ENCODE measurements around the gene ADAMTS16. TPM values are rescaled to one million over a fixed set of nuclear protein-coding genes. Genes with fewer than 3 reads are reported as not detected.

Gene ADAMTS16
- total RNA-seq, 1 experiment from 2014 or later: not detected

GRCh38 chr5:5289537-5289936, 149.4 kb downstream of the ADAMTS16 start:
- no peak overlapping the region for H2AFZ ChIP-seq (ENCODE audit: low read length)
- DNase-seq: no peak
- H3K27ac ChIP-seq (ENCODE audit: low read length): no peak overlapping the region
- H3K36me3 ChIP-seq (ENCODE audit: insufficient read depth, low read length): no peaks in the 10 kb centered on the region
- no peak overlapping the region for H3K9ac ChIP-seq (ENCODE audit: low read length)
- H3K9me2 ChIP-seq (replicated peaks; ENCODE audit: insufficient read depth, low read length): no peaks in the 10 kb centered on the region
- H4K20me1 ChIP-seq (ENCODE audit: insufficient read depth, low read depth, low read length): no peaks in the 10 kb centered on the region
- H3K27me3 ChIP-seq (ENCODE audit: low read length): no peaks in the 10 kb centered on the region
- H3K4me1 ChIP-seq (ENCODE audit: low read length): no peaks in the 10 kb centered on the region
- H3K9me3 ChIP-seq (ENCODE audit: low read length): no peaks in the 10 kb centered on the region
- no peak overlapping the region for H3K4me2 ChIP-seq (ENCODE audit: low read depth, low read length, poor library complexity, severe bottlenecking)
- no peak overlapping the region for H3K4me3 ChIP-seq (ENCODE audit: low read length)
- no peaks in the 10 kb centered on the region for H3K79me2 ChIP-seq (ENCODE audit: low read length)

DNA sequence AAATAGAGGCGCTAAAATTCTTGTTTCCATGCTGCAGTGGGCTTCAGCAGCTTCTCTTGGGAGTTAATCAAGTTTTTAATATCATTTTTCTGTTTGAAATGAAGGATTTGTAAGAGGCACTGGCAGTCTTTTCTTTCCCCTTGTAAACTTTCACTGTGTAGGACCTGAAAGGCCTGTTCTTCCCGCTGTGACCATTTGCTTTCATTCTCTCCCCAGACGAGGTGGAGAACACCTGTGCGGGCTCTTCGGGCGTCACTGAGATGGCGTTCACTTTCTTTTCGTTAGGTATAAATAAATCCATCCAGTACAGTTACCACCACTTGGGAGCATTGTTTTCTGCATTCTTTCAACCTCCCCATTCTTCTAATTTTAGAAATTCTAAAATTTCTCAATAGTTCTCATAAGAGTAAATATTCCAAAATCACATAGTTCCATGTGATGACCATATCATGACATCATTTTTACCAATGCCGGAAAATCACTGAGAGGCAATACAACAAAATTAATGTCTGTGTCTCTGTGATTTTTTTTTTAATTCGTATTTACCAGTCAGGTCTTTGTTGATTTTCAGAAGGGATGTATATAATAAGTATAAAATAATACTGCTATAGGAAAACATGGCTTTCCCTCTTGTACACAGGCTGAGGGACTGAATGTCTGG, 150.7 kb downstream of the ADAMTS16 start:
- Histone ChIP-seq H2AFZ (ENCODE audit: low read length) (no peak overlapping the region), H4K20me1 (ENCODE audit: insufficient read depth, low read depth, low read length) (no peaks in the 10 kb centered on the region), H3K79me2 (ENCODE audit: low read length) (no peaks in the 10 kb centered on the region), H3K4me1 (ENCODE audit: low read length) (no peaks in the 10 kb centered on the region), H3K36me3 (ENCODE audit: insufficient read depth, low read length) (no peaks in the 10 kb centered on the region), H3K9me2 (replicated peaks; ENCODE audit: insufficient read depth, low read length) (no peaks in the 10 kb centered on the region), H3K9ac (ENCODE audit: low read length) (no peak overlapping the region), H3K27me3 (ENCODE audit: low read length) (no peaks in the 10 kb centered on the region), H3K27ac (ENCODE audit: low read length) (no peak overlapping the region), H3K4me3 (ENCODE audit: low read length) (no peak overlapping the region), H3K9me3 (ENCODE audit: low read length) (no peaks in the 10 kb centered on the region), H3K4me2 (ENCODE audit: low read depth, low read length, poor library complexity, severe bottlenecking) (no peak overlapping the region)
- DNase-seq: no peak

GRCh38 chr5:5291357-5291756, 151.2 kb downstream of the ADAMTS16 start:
- Histone ChIP-seq H3K4me1 (ENCODE audit: low read length) (no peaks in the 10 kb centered on the region), H4K20me1 (ENCODE audit: insufficient read depth, low read depth, low read length) (no peaks in the 10 kb centered on the region), H3K4me3 (ENCODE audit: low read length) (no peak overlapping the region), H3K9me3 (ENCODE audit: low read length) (no peaks in the 10 kb centered on the region), H2AFZ (ENCODE audit: low read length) (no peak overlapping the region), H3K36me3 (ENCODE audit: insufficient read depth, low read length) (no peaks in the 10 kb centered on the region), H3K79me2 (ENCODE audit: low read length) (no peaks in the 10 kb centered on the region), H3K9ac (ENCODE audit: low read length) (no peak overlapping the region), H3K9me2 (replicated peaks; ENCODE audit: insufficient read depth, low read length) (no peaks in the 10 kb centered on the region), H3K27me3 (ENCODE audit: low read length) (no peaks in the 10 kb centered on the region), H3K4me2 (ENCODE audit: low read depth, low read length, poor library complexity, severe bottlenecking) (no peak overlapping the region), H3K27ac (ENCODE audit: low read length) (no peak overlapping the region)
- DNase-seq: no peak

DNA sequence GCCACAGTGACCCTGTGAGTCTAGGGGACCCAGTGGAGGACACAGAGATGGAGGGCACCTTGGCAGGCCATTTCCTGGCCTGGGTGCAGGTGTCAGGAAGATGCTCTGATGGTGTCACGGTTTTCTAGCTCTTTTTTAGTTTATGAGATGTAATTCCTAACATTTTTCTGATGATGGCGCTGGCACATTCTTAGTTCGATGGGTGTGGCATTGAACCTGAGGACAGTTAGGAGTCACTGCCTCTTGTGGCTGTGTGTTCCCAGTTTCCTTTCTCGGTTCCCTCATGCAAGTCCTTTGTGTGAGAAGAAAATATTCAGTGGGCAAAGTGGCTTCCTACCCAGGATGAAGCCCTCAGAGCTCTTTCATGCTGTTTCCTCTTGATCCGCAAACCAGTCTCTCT, 152.9 kb downstream of the ADAMTS16 start:
- no peaks in the 10 kb centered on the region for H3K9me3 ChIP-seq (ENCODE audit: low read length)
- H3K9ac ChIP-seq (ENCODE audit: low read length): no peak overlapping the region
- H3K4me3 ChIP-seq (ENCODE audit: low read length): no peak overlapping the region
- no peak for DNase-seq
- H3K9me2 ChIP-seq (replicated peaks; ENCODE audit: insufficient read depth, low read length): no peaks in the 10 kb centered on the region
- no peak overlapping the region for H3K27ac ChIP-seq (ENCODE audit: low read length)
- no peak overlapping the region for H3K4me2 ChIP-seq (ENCODE audit: low read depth, low read length, poor library complexity, severe bottlenecking)
- no peak overlapping the region for H2AFZ ChIP-seq (ENCODE audit: low read length)
- no peaks in the 10 kb centered on the region for H3K79me2 ChIP-seq (ENCODE audit: low read length)
- no peaks in the 10 kb centered on the region for H3K4me1 ChIP-seq (ENCODE audit: low read length)
- no peaks in the 10 kb centered on the region for H4K20me1 ChIP-seq (ENCODE audit: insufficient read depth, low read depth, low read length)
- no peaks in the 10 kb centered on the region for H3K36me3 ChIP-seq (ENCODE audit: insufficient read depth, low read length)
- no peaks in the 10 kb centered on the region for H3K27me3 ChIP-seq (ENCODE audit: low read length)

DNA sequence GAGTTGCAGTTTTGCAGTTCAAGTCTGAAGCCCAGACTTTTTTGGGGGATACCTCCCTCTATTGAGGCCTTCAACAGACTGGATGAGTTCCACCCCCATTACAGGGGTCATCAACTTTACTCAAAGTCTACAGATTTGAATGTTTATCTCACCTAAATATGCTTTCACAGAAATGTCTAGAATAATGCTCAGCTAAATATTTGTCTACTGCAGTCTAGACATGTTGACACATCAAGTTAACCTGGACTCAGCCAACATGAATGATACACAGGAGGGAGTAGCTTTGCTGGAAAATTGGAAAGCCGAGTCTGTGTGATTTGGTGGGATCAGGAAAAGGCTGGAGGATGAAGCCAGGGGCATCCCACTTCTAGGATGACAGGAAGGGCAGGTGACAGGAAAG, 154.3 kb downstream of the ADAMTS16 start:
- Histone ChIP-seq H3K4me2 (ENCODE audit: low read depth, low read length, poor library complexity, severe bottlenecking) (no peak overlapping the region), H3K9me2 (replicated peaks; ENCODE audit: insufficient read depth, low read length) (no peaks in the 10 kb centered on the region), H3K27ac (ENCODE audit: low read length) (no peak overlapping the region), H3K4me1 (ENCODE audit: low read length) (no peaks in the 10 kb centered on the region), H3K36me3 (ENCODE audit: insufficient read depth, low read length) (no peaks in the 10 kb centered on the region), H3K79me2 (ENCODE audit: low read length) (no peaks in the 10 kb centered on the region), H3K27me3 (ENCODE audit: low read length) (no peaks in the 10 kb centered on the region), H3K9ac (ENCODE audit: low read length) (no peak overlapping the region), H2AFZ (ENCODE audit: low read length) (no peak overlapping the region), H3K4me3 (ENCODE audit: low read length) (no peak overlapping the region), H4K20me1 (ENCODE audit: insufficient read depth, low read depth, low read length) (no peaks in the 10 kb centered on the region), H3K9me3 (ENCODE audit: low read length) (no peaks in the 10 kb centered on the region)
- no peak for DNase-seq

DNA sequence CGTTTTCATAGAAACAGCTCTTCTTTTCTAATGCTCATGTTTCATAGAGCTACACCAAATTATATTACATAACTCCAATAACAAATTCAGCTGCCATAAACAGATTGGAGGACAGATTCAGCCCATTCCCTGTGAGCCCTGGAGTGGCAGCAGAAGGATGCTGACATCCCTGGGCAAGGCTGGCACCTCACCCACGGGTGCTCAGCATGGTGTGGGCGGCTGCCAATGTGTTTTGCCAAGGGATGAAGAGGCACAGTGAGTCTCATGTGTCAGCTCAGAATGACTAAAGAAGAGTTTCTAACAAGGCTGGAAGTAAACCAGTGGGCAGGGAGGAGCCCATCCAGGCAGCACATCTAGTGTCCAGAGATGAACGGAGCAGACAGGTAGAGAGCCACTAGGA, 155.2 kb downstream of the ADAMTS16 start:
- no peaks in the 10 kb centered on the region for H3K4me1 ChIP-seq (ENCODE audit: low read length)
- H3K36me3 ChIP-seq (ENCODE audit: insufficient read depth, low read length): no peaks in the 10 kb centered on the region
- no peaks in the 10 kb centered on the region for H3K9me3 ChIP-seq (ENCODE audit: low read length)
- H3K27ac ChIP-seq (ENCODE audit: low read length): no peak overlapping the region
- H4K20me1 ChIP-seq (ENCODE audit: insufficient read depth, low read depth, low read length): no peaks in the 10 kb centered on the region
- no peak overlapping the region for H2AFZ ChIP-seq (ENCODE audit: low read length)
- no peak overlapping the region for H3K9ac ChIP-seq (ENCODE audit: low read length)
- H3K79me2 ChIP-seq (ENCODE audit: low read length): no peaks in the 10 kb centered on the region
- no peaks in the 10 kb centered on the region for H3K27me3 ChIP-seq (ENCODE audit: low read length)
- no peak overlapping the region for H3K4me2 ChIP-seq (ENCODE audit: low read depth, low read length, poor library complexity, severe bottlenecking)
- no peak for DNase-seq
- H3K4me3 ChIP-seq (ENCODE audit: low read length): no peak overlapping the region
- H3K9me2 ChIP-seq (replicated peaks; ENCODE audit: insufficient read depth, low read length): no peaks in the 10 kb centered on the region

DNA sequence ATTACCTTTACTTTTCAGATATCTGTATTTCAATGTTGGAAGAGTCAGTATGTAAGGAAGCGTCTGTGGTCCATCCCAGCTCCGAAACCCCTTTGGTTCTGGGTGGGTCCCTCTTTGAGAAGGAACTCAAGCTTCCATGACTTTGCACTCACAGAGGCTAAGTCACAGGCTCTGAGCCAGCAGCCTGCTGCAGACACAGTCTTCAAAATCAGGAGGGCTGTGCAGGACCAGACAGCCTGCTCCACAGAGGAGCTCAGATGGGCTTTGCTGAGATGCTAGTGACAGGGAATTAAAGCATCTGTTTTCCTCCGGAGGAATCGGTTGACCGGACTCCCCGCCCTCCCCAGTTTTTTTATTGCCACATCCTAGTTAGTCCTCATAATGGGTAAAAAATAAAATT, 155.9 kb downstream of the ADAMTS16 start:
- Histone ChIP-seq H3K4me1 (ENCODE audit: low read length) (no peaks in the 10 kb centered on the region), H3K27ac (ENCODE audit: low read length) (no peak overlapping the region), H3K79me2 (ENCODE audit: low read length) (no peaks in the 10 kb centered on the region), H4K20me1 (ENCODE audit: insufficient read depth, low read depth, low read length) (no peaks in the 10 kb centered on the region), H3K9ac (ENCODE audit: low read length) (no peak overlapping the region), H3K9me2 (replicated peaks; ENCODE audit: insufficient read depth, low read length) (no peaks in the 10 kb centered on the region), H3K9me3 (ENCODE audit: low read length) (no peaks in the 10 kb centered on the region), H2AFZ (ENCODE audit: low read length) (no peak overlapping the region), H3K4me2 (ENCODE audit: low read depth, low read length, poor library complexity, severe bottlenecking) (no peak overlapping the region), H3K27me3 (ENCODE audit: low read length) (no peaks in the 10 kb centered on the region), H3K4me3 (ENCODE audit: low read length) (no peak overlapping the region), H3K36me3 (ENCODE audit: insufficient read depth, low read length) (no peaks in the 10 kb centered on the region)
- no peak for DNase-seq

DNA sequence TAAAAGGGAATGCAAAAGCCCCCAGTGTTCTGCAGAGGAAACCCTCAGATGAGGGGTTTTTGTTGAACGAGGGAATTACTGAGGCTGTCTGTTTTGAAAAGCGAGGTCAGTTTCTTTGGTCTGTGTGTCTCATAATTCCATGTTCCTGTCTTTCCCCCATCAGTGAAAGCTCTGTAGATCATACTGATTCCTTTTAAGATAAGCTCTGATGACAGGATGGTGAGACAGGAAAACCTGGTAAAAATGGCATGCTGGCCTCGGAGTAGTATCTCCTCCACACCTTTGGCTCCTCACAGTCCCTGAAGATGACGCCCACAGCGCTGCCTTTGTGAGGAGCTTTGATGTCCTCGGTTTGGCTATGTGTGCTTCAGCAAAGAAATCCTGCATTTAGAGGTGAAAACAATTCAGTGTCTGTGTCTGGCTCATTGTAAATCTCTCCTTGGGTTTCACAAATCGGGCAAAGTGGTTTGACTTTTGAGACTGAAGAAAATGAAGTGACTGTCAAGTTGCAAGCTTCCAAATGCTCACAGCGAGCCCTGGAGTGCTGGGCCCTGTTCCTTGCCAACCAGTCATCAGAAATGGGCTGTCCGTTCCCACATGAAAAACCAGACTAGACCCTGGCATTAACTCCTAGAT, 157.4 kb downstream of the ADAMTS16 start:
- Histone ChIP-seq H3K27me3 (ENCODE audit: low read length) (no peaks in the 10 kb centered on the region), H3K4me1 (ENCODE audit: low read length) (no peaks in the 10 kb centered on the region), H3K27ac (ENCODE audit: low read length) (no peak overlapping the region), H2AFZ (ENCODE audit: low read length) (no peak overlapping the region), H3K4me3 (ENCODE audit: low read length) (no peak overlapping the region), H3K9me3 (ENCODE audit: low read length) (no peaks in the 10 kb centered on the region), H3K36me3 (ENCODE audit: insufficient read depth, low read length) (no peaks in the 10 kb centered on the region), H3K79me2 (ENCODE audit: low read length) (no peaks in the 10 kb centered on the region), H4K20me1 (ENCODE audit: insufficient read depth, low read depth, low read length) (no peaks in the 10 kb centered on the region), H3K4me2 (ENCODE audit: low read depth, low read length, poor library complexity, severe bottlenecking) (no peak overlapping the region), H3K9ac (ENCODE audit: low read length) (no peak overlapping the region), H3K9me2 (replicated peaks; ENCODE audit: insufficient read depth, low read length) (no peaks in the 10 kb centered on the region)
- DNase-seq: no peak
